SU-DHL-6 (cell line): Measurements from ENCODE around the gene MTF1.

Experiments used
- H2AFZ ChIP-seq: fragments of 200-600 bp; sonication (generic); 2 replicates; pipeline ENCODE4 v1.6.1; 2014; ENCODE audit warnings: low read depth, mild to moderate bottlenecking, moderate library complexity, mixed read lengths, antibody characterized with exemption, low read length; ENCODE audit not compliant: severe bottlenecking
- H3F3A ChIP-seq: fragments of 200-600 bp; shearing (Covaris generic); 2 replicates; pipeline ENCODE4 v1.6.0; 2016; ENCODE audit warnings: antibody characterized with exemption, mild to moderate bottlenecking; ENCODE audit not compliant: insufficient read depth
- H3K27ac ChIP-seq: fragments of 200-600 bp; sonication (generic); 2 replicates; pipeline ENCODE4 v1.5.1; 2016; ENCODE audit warnings: low read depth, mild to moderate bottlenecking, low read length, moderate library complexity, mixed read lengths
- H3K27me3 ChIP-seq: fragments of 200-600 bp; sonication (generic), shearing (Covaris generic); 2 replicates; pipeline ENCODE4 v1.6.0; 2014; ENCODE audit warnings: mild to moderate bottlenecking, low read length
- H3K36me3 ChIP-seq: fragments of 200-600 bp; sonication (generic); 2 replicates; pipeline ENCODE4 v1.6.1; 2014; ENCODE audit warnings: mild to moderate bottlenecking, low read length, mixed read lengths
- H3K4me2 ChIP-seq: fragments of 300-600, 200-600 bp; shearing (Covaris generic), sonication (generic); 2 replicates; pipeline ENCODE4 v1.6.0; 2014; ENCODE audit warnings: low read length, low read depth, mild to moderate bottlenecking; ENCODE audit not compliant: poor library complexity, severe bottlenecking
- H3K4me3 ChIP-seq: fragments of 200-600 bp; sonication (generic); 2 replicates; pipeline ENCODE4 v1.5.1; 2014; ENCODE audit warnings: antibody characterized with exemption, low read length, mild to moderate bottlenecking, mixed read lengths; ENCODE audit not compliant: insufficient read depth, poor library complexity, severe bottlenecking
- H3K79me2 ChIP-seq: fragments of 200-600 bp; sonication (generic); 2 replicates; pipeline ENCODE4 v1.6.1; 2014; ENCODE audit warnings: mild to moderate bottlenecking, low read length, moderate library complexity; ENCODE audit not compliant: insufficient read depth
- H3K9ac ChIP-seq: fragments of 200-600 bp; sonication (generic); 2 replicates; pipeline ENCODE4 v1.7.0; 2014; ENCODE audit warnings: mild to moderate bottlenecking, low read length
- H3K9me2 ChIP-seq: fragments of 200-600 bp; sonication (generic); replicated peaks from 2 replicates; pipeline ENCODE4 v1.6.1; 2014; ENCODE audit warnings: low read length; ENCODE audit not compliant: insufficient read depth
- H3K9me3 ChIP-seq: fragments of 200-600 bp; sonication (generic); 2 replicates; pipeline ENCODE4 v1.6.1; 2014; ENCODE audit warnings: low read length, mixed read lengths; ENCODE audit not compliant: insufficient read depth
- H4K20me1 ChIP-seq: fragments of 200-600 bp; sonication (generic); 2 replicates; pipeline ENCODE4 v1.6.1; 2014; ENCODE audit warnings: low read depth, mild to moderate bottlenecking, antibody characterized with exemption, low read length, moderate library complexity, mixed read lengths
- EZH2phosphoT487 ChIP-seq: fragments of 200-600 bp; sonication (generic), shearing (Covaris generic); conservative IDR thresholded peaks from 2 replicates; pipeline ENCODE4 v1.6.1; 2018; ENCODE audit warnings: mild to moderate bottlenecking, antibody characterized with exemption, low read length, moderate library complexity, mixed read lengths
- TF ChIP-seq, protein P1 (sequence below): fragments of 200-600 bp; sonication (generic); IDR thresholded peaks from one replicate; pipeline ENCODE4 v1.5.1; 2017; ENCODE audit warnings: antibody characterized with exemption, mild to moderate bottlenecking, low read length, moderate library complexity; ENCODE audit not compliant: insufficient read depth, poor library complexity, severe bottlenecking

MTF1 gene

DNA sequence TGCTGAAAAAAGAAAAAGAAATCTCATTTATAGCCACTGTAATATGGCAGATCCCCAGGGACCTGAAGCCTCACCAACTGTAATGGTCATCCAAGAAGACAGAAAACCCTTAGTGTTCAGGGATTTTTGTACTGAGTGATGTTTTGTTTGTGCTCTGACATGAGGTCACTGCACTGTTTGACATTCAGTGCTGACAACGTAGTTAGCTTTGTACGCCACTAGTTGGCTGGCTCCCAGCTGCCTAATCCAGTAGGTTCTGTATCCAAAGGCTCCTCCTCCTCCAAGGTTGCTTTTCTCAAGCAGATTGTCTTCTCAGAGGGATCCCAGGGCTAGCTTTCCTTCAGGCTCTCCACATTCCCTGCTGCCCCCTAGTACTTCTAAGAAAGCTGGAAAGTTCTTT, 41.9 kb downstream of the MTF1 start:
- Histone ChIP-seq H3K9me2 (no peaks in the 10 kb centered on the region), H3K27ac (no peak overlapping the region), H4K20me1 (no peaks in the 10 kb centered on the region), H3K27me3 (no peaks in the 10 kb centered on the region), H2AFZ (no peak overlapping the region), H3K4me3 (no peak overlapping the region), H3K79me2 (no peaks in the 10 kb centered on the region), H3K9ac (no peak overlapping the region), H3F3A (no peaks in the 10 kb centered on the region), H3K4me2 (no peak overlapping the region), H3K9me3 (no peaks in the 10 kb centered on the region), H3K36me3 (no peaks in the 10 kb centered on the region)
- TF ChIP-seq, protein P1, sequence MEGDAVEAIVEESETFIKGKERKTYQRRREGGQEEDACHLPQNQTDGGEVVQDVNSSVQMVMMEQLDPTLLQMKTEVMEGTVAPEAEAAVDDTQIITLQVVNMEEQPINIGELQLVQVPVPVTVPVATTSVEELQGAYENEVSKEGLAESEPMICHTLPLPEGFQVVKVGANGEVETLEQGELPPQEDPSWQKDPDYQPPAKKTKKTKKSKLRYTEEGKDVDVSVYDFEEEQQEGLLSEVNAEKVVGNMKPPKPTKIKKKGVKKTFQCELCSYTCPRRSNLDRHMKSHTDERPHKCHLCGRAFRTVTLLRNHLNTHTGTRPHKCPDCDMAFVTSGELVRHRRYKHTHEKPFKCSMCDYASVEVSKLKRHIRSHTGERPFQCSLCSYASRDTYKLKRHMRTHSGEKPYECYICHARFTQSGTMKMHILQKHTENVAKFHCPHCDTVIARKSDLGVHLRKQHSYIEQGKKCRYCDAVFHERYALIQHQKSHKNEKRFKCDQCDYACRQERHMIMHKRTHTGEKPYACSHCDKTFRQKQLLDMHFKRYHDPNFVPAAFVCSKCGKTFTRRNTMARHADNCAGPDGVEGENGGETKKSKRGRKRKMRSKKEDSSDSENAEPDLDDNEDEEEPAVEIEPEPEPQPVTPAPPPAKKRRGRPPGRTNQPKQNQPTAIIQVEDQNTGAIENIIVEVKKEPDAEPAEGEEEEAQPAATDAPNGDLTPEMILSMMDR: no peak
- no peak for TF ChIP-seq EZH2phosphoT487

DNA sequence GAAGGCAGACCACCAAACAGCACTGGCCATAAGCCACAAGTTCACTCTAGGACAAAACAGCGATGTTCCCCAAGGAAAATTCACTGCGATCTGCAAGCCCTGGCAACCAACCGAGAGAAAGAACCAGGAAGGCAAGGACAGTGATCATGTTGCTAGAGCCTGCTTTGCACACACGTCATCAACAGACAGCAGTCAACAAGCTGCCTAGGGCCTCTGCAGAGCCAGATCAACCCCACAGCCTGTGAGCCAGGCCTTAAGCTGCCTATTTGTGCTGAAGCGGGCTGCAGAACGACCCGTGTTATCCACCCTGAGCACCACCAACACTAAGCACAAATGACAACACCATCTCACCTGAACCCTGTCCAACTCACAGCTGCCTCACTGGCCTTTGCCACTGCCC, 45.1 kb downstream of the MTF1 start:
- no peaks in the 10 kb centered on the region for H3K79me2 ChIP-seq
- no peak overlapping the region for H2AFZ ChIP-seq
- no peaks in the 10 kb centered on the region for H3K27me3 ChIP-seq
- no peaks in the 10 kb centered on the region for H3K9me3 ChIP-seq
- no peak overlapping the region for H3K4me2 ChIP-seq
- no peaks in the 10 kb centered on the region; the same call in 1 of the 2 replicates for H4K20me1 ChIP-seq
- no peaks in the 10 kb centered on the region for H3K9me2 ChIP-seq
- TF ChIP-seq EZH2phosphoT487: no peak
- TF ChIP-seq, protein P1: no peak
- H3K4me3 ChIP-seq: no peak overlapping the region
- no peaks in the 10 kb centered on the region for H3K36me3 ChIP-seq
- H3K27ac ChIP-seq: no peak overlapping the region
- no peak overlapping the region for H3K9ac ChIP-seq
- H3F3A ChIP-seq: peaks cover 10% of the 10 kb centered on the region

GRCh38 chr1:37813529-37814145, 45.8 kb downstream of the MTF1 start:
- Histone ChIP-seq H4K20me1 (no peaks in the 10 kb centered on the region; the same call in 1 of the 2 replicates), H3K36me3 (no peaks in the 10 kb centered on the region), H3K9ac (no peak overlapping the region), H3K4me2 (no peak overlapping the region), H3K9me2 (no peaks in the 10 kb centered on the region), H3K4me3 (no peak overlapping the region), H3F3A (peaks cover 10% of the 10 kb centered on the region), H3K9me3 (no peaks in the 10 kb centered on the region), H3K79me2 (no peaks in the 10 kb centered on the region; the same call in 1 of the 2 replicates), H3K27me3 (no peaks in the 10 kb centered on the region), H3K27ac (no peak overlapping the region), H2AFZ (no peak overlapping the region)
- TF ChIP-seq, protein P1: no peak
- no peak for TF ChIP-seq EZH2phosphoT487
